ENCODE data around the gene PRKAG2.

The PRKAG2 gene

DNA sequence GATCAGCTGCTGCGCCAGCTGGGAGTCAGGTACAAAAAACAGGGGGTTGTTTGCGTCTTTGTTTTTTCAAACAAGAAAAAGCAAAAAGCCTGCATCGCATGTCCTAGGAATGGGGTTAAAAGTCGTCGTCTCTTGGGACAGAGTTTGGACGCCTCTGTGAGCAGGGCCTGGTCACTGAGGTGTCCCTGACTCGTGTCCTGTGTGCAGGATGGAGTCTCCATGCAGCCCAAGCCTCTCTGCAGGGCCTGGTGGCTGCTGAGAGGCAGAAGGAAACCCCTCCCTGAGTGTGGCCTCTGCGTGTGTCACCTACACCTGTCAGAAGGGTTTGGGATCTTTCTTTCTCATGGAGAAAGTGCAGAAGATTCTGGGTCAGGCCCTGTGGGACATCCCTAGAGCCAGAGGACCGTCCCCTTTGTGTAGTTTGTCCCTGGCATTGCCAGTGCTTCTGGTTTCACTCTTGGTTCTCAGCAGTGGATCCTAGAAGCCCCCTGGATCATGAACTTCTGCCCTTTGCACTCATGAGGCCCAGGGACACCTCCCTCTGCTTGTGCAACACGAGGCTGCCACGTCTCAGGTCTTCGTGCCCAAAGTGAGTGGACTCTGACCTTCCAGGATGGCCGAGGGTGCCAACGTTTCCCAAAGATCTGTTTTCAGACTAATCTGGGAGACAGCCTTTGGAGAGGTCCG, 75.0 kb downstream of the PRKAG2 start:
- Histone ChIP-seq H3K9me3 (no peaks in the 10 kb centered on the region), H3K36me3 (no peaks in the 10 kb centered on the region), H3K27ac (no peak overlapping the region), H3K27me3 (no peaks in the 10 kb centered on the region), H3K4me1 (ENCODE audit: control insufficient read depth in 1 of 2, insufficient read depth in 1 of 2, low read depth in 1 of 2, low read length in 1 of 2) (peaks cover 7 to 9% of the 10 kb centered on the region in 2 experiments), H3K4me3 (ENCODE audit: low read depth in 1 of 2, low read length in 1 of 2) (no peak overlapping the region)
- TF ChIP-seq, protein P1, sequence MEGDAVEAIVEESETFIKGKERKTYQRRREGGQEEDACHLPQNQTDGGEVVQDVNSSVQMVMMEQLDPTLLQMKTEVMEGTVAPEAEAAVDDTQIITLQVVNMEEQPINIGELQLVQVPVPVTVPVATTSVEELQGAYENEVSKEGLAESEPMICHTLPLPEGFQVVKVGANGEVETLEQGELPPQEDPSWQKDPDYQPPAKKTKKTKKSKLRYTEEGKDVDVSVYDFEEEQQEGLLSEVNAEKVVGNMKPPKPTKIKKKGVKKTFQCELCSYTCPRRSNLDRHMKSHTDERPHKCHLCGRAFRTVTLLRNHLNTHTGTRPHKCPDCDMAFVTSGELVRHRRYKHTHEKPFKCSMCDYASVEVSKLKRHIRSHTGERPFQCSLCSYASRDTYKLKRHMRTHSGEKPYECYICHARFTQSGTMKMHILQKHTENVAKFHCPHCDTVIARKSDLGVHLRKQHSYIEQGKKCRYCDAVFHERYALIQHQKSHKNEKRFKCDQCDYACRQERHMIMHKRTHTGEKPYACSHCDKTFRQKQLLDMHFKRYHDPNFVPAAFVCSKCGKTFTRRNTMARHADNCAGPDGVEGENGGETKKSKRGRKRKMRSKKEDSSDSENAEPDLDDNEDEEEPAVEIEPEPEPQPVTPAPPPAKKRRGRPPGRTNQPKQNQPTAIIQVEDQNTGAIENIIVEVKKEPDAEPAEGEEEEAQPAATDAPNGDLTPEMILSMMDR (IDR thresholded peaks at IDR 0.05), result no peak

DNA sequence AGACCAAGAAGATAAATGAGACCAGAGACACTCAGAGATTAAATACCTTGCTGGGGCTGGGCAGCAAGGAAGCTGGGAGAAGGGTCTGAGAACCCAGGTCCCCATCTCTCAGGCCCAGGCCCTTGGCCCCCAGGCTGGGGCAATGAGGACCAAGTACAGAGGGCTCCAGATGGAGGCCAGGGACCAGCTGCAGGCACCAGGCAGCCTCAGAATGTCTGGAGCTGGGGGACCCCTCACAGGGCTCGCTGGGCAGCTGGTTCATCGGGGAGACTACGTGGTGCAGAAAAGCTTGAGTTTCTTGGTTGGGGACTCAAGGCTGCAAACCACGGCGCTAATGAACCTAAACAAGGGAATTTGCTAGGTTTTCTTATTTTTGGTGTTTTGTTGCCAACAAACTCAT, 75.6 kb downstream of the PRKAG2 start:
- H3K4me3 ChIP-seq (ENCODE audit: low read depth in 1 of 2, low read length in 1 of 2), result no peak overlapping the region
- no peaks in the 10 kb centered on the region for H3K9me3 ChIP-seq
- H3K27me3 ChIP-seq, result no peaks in the 10 kb centered on the region
- H3K27ac ChIP-seq, result no peak overlapping the region
- peaks cover 3 to 4% of the 10 kb centered on the region in 2 experiments for H3K4me1 ChIP-seq (ENCODE audit: control insufficient read depth in 1 of 2, insufficient read depth in 1 of 2, low read depth in 1 of 2, low read length in 1 of 2)
- TF ChIP-seq, protein P1 (IDR thresholded peaks at IDR 0.05), result no peak
- no peaks in the 10 kb centered on the region for H3K36me3 ChIP-seq

DNA sequence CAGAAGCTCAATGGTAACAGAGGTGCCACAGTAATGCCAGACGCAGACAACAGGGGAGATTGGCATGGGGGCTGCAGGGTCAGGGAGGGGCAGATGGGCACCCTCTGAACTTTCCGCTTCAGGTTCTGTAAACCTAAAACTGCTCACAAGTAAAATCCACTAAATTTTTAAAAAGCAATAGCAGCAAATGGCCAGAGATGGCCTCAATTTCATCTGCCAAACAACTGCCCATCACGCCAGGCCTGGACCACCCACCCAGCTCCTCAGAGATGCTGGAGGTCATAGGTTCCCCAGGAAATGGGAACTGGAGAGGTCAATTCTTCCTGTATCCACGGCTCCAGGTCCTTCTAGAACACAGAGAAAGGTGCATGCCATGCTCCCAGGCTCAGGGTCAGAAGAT, 76.1 kb downstream of the PRKAG2 start:
- TF ChIP-seq, protein P1 (IDR thresholded peaks at IDR 0.05), result no peak
- H3K4me1 ChIP-seq (ENCODE audit: control insufficient read depth in 1 of 2, insufficient read depth in 1 of 2, low read depth in 1 of 2, low read length in 1 of 2), result peaks cover 0 to under 1% of the 10 kb centered on the region in 2 experiments
- no peak overlapping the region for H3K27ac ChIP-seq
- no peaks in the 10 kb centered on the region for H3K36me3 ChIP-seq
- no peaks in the 10 kb centered on the region for H3K27me3 ChIP-seq
- no peak overlapping the region for H3K4me3 ChIP-seq (ENCODE audit: low read depth in 1 of 2, low read length in 1 of 2)
- no peaks in the 10 kb centered on the region for H3K9me3 ChIP-seq

DNA sequence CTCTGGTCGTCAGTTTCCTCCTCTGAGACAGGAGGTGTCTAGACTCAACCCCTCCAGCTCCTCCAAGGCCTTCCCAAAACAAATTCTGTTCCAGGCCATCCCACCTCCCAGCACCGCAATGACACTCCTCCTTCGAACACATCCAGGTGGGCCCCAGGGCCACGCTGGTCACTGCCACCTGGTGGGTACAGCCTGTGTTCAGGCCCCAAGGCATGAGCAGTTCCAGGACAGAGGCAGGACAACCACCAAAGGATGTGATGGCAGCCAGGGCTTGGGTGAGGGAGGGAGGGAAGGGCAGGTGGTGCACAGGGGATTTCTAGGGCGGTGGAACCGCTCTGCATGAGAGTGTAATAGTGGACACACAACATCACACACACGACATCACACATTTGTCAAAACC, 76.5 kb downstream of the PRKAG2 start:
- no peaks in the 10 kb centered on the region for H3K9me3 ChIP-seq
- TF ChIP-seq, protein P1 (IDR thresholded peaks at IDR 0.05), result no peak
- H3K36me3 ChIP-seq, result no peaks in the 10 kb centered on the region
- H3K4me1 ChIP-seq (ENCODE audit: control insufficient read depth in 1 of 2, insufficient read depth in 1 of 2, low read depth in 1 of 2, low read length in 1 of 2), result no peaks in the 10 kb centered on the region
- no peaks in the 10 kb centered on the region for H3K27me3 ChIP-seq
- H3K27ac ChIP-seq, result no peak overlapping the region
- no peak overlapping the region for H3K4me3 ChIP-seq (ENCODE audit: low read depth in 1 of 2, low read length in 1 of 2)

DNA sequence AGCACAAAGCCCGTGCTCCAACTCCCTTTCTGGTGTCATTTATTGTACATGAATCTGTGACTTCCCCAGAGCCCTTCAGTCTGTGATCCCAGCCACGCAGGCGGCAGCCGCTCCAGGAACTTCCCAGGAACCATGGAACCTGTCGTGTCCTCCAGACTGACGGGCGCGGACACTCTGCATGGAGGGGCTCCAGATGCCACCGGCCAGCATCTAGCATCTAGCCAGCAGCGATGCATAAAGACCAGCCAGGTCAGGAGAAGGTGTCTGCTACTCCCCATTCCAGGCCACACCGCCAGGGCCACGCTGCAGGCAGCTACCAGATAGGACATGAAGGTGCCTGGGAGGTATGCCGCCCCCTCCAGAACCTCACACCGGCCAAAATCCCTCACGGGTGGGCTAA, 77.4 kb downstream of the PRKAG2 start:
- Histone ChIP-seq H3K27me3 (no peaks in the 10 kb centered on the region), H3K27ac (no peak overlapping the region), H3K36me3 (no peaks in the 10 kb centered on the region), H3K4me3 (ENCODE audit: low read depth in 1 of 2, low read length in 1 of 2) (no peak overlapping the region), H3K4me1 (ENCODE audit: control insufficient read depth in 1 of 2, insufficient read depth in 1 of 2, low read depth in 1 of 2, low read length in 1 of 2) (no peaks in the 10 kb centered on the region), H3K9me3 (no peaks in the 10 kb centered on the region)
- TF ChIP-seq, protein P1 (IDR thresholded peaks at IDR 0.05), result no peak

Measured in neutrophil (primary cell).